DND-41 (cell line): Measurements from ENCODE around the gene ANO8.

Experiments used
- ATAC-seq: fragments of 200-7000 bp; cut with Tn5 transposase; 3 replicates; pipeline ENCODE4 v1.9.1; 2021; ENCODE audit warnings: low read depth; ENCODE audit not compliant: insufficient read depth
- DNase-seq: peaks from one replicate; pipeline ENCODE4 v3.0.0-alpha.2; 2020
- H2AFZ ChIP-seq: 2 replicates; pipeline ENCODE4 v1.6.0; 2012; ENCODE audit warnings: low read depth, low read length
- H3K27ac ChIP-seq: 2 replicates; pipeline ENCODE4 v1.5.1; 2012; ENCODE audit warnings: low read length, inconsistent platforms
- H3K27me3 ChIP-seq: fragments of 200-600 bp; sonication (generic); 2 replicates; pipeline ENCODE4 v1.6.0; 2012; ENCODE audit warnings: low read length, mild to moderate bottlenecking, inconsistent platforms; ENCODE audit not compliant: insufficient read depth, poor library complexity
- H3K36me3 ChIP-seq: 2 replicates; pipeline ENCODE4 v1.5.1; 2012; ENCODE audit warnings: low read length, inconsistent platforms; ENCODE audit not compliant: insufficient read depth
- H3K4me1 ChIP-seq: 2 replicates; pipeline ENCODE4 v1.5.1; 2012; ENCODE audit warnings: mild to moderate bottlenecking, low read length; ENCODE audit not compliant: insufficient read depth
- H3K4me2 ChIP-seq: 2 replicates; pipeline ENCODE4 v1.6.0; 2012; ENCODE audit warnings: mild to moderate bottlenecking, moderate library complexity, low read length, inconsistent platforms; ENCODE audit not compliant: insufficient read depth
- H3K4me3 ChIP-seq, 2 experiments: fragments of 200-600 bp in 1 of 2; shearing (Covaris generic) in 1 of 2; 2 replicates each; pipeline ENCODE4 v1.5.1; 2012 to 2016; ENCODE audit warnings: inconsistent platforms in 2 of 2, low read length in 2 of 2, mild to moderate bottlenecking in 2 of 2, low read depth in 1 of 2, moderate library complexity in 1 of 2
- H3K79me2 ChIP-seq: 2 replicates; pipeline ENCODE4 v1.6.0; 2012; ENCODE audit warnings: low read length, inconsistent platforms; ENCODE audit not compliant: insufficient read depth
- H3K9ac ChIP-seq: 2 replicates; pipeline ENCODE4 v1.6.0; 2012; ENCODE audit warnings: low read depth, mild to moderate bottlenecking, inconsistent platforms, low read length, moderate library complexity
- H3K9me3 ChIP-seq: 2 replicates; pipeline ENCODE4 v1.5.1; 2012; ENCODE audit warnings: low read length, moderate library complexity, mild to moderate bottlenecking, inconsistent platforms; ENCODE audit not compliant: insufficient read depth, severe bottlenecking
- H4K20me1 ChIP-seq: 2 replicates; pipeline ENCODE4 v1.6.0; 2012; ENCODE audit warnings: low read length; ENCODE audit not compliant: insufficient read depth
- EZH2 ChIP-seq: IDR thresholded peaks from 3 replicates; pipeline ENCODE4 v1.6.1; 2012; ENCODE audit warnings: borderline replicate concordance, low read depth, mild to moderate bottlenecking, moderate library complexity, low read length, inconsistent platforms; ENCODE audit not compliant: severe bottlenecking
- TF ChIP-seq, protein P1 (sequence below): IDR thresholded peaks from 2 replicates; pipeline ENCODE4 v1.5.1; 2012; ENCODE audit warnings: borderline replicate concordance, low read length, moderate library complexity, mild to moderate bottlenecking; ENCODE audit not compliant: poor library complexity, severe bottlenecking; ENCODE audit errors: extremely low read depth

Gene ANO8

DNA sequence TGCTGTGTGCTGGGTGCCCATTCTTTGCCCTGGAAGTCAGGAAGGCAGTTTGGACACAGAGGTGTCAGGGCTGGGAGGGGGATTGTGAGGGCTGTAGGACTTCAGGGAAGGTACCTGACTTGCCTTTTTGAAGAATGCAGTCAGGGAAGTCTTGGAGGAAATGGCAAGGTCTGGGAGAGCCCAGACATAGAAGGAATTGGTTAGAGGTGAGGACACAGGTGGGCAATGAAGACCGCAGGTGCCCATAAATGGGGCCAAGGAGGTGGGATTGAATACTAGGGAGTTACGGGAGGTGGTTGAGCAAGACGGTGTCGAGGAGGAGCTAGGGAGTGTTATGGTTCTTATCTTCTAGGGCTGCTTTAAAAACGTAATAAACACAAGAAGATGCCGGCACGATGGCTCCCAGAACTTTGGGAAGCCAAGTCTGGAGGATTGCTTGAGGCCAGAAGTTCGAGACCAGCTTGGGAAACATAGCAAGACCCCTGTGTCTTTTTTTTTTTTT is 26.7 kb downstream of the ANO8 start:
- TF ChIP-seq, protein P1, sequence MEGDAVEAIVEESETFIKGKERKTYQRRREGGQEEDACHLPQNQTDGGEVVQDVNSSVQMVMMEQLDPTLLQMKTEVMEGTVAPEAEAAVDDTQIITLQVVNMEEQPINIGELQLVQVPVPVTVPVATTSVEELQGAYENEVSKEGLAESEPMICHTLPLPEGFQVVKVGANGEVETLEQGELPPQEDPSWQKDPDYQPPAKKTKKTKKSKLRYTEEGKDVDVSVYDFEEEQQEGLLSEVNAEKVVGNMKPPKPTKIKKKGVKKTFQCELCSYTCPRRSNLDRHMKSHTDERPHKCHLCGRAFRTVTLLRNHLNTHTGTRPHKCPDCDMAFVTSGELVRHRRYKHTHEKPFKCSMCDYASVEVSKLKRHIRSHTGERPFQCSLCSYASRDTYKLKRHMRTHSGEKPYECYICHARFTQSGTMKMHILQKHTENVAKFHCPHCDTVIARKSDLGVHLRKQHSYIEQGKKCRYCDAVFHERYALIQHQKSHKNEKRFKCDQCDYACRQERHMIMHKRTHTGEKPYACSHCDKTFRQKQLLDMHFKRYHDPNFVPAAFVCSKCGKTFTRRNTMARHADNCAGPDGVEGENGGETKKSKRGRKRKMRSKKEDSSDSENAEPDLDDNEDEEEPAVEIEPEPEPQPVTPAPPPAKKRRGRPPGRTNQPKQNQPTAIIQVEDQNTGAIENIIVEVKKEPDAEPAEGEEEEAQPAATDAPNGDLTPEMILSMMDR = no peak
- TF ChIP-seq EZH2 = no peak
- Histone ChIP-seq H3K36me3 (peaks cover 23% of the 10 kb centered on the region), H3K79me2 (peaks cover 58% of the 10 kb centered on the region), H3K4me3 (no peak overlapping the region), H3K27me3 (no peaks in the 10 kb centered on the region), H3K27ac (peak overlapping the region; percentile 30; the same call in 1 of the 2 replicates), H3K4me2 (peak overlapping the region; percentile 78), H3K9ac (no peak overlapping the region), H2AFZ (no peak overlapping the region), H4K20me1 (peaks cover 30% of the 10 kb centered on the region), H3K9me3 (no peaks in the 10 kb centered on the region), H3K4me1 (peaks cover 63% of the 10 kb centered on the region)
- no peak for ATAC-seq
- DNase-seq = no peak

DNA sequence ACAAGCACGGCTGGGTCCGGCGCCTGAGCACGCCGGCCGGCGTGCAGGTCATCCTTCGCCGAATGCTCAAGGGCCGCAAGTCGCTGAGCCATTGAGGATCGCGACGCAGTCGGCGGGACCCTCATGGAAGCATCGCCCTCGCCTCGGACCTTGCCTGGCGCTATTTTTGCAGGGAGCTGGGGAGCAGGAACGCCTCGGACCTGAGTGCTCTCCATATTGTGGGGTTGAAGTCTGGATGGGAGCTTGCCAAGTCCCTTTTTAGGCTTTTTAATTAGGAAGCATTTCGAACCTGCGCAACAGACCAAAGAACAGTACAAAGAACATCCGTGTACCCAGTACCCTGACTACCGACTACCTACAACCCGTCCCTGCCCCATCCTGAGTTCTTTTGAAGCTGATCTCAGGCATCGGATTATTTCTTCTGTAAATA is 28.4 kb downstream of the ANO8 start:
- Histone ChIP-seq H3K36me3 (peaks cover 11% of the 10 kb centered on the region), H3K27me3 (no peaks in the 10 kb centered on the region), H3K9me3 (no peaks in the 10 kb centered on the region), H3K27ac (peak overlapping the region; percentile 87), H2AFZ (peak overlapping the region; percentile 84), H4K20me1 (peaks cover 14% of the 10 kb centered on the region), H3K79me2 (peaks cover 43% of the 10 kb centered on the region), H3K4me2 (peak overlapping the region; percentile 78), H3K4me3 (peak overlapping the region; percentile 60 to 70; a peak in 3 of 4 replicates), H3K9ac (peak overlapping the region; percentile 76), H3K4me1 (peaks cover 52% of the 10 kb centered on the region)
- no peak for ATAC-seq
- TF ChIP-seq, protein P1 = no peak
- no peak for TF ChIP-seq EZH2
- peak; percentile 26 for DNase-seq

DNA sequence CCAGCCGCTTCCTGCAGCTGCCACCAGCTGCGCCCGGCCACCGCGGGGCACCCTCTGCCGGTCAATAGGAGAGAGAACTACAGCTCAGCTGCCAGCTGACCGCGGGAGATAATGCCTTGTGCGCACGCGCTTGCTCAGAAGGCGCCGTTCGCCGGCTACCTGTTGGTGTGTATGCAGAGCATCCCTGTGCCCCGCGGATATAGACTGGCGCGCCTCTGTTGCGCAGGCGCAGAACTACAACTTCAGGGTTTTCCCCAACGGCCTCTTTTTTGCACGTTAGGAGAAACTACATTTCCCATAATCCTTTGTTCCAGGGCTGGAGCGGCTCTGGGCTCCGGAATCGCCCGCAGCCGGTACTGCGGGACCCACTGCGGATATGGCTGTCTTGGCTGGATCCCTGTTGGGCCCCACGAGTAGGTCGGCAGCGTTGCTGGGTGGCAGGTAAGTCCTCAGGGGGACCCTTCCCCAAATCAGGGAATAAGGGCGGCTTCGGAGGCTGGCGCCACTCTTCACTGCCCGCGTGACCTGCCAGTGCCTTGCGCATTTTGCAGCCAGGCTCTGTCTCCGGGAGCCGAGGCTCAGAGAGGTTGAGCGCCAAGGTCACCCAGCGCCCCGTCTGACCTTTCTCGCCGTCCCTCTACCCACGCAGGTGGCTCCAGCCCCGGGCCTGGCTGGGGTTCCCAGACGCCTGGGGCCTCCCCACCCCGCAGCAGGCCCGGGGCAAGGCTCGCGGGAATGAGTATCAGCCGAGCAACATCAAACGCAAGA is 29.0 kb downstream of the ANO8 start, which contains the start of gene MRPL34:
TSS of gene MRPL34 (plus strand) at position 356 of the 768 bp plus-strand sequence. CDS start at position 377, 21 bp downstream.
- peaks cover 10% of the 10 kb centered on the region for H4K20me1 ChIP-seq
- ATAC-seq (peak; percentile 66), DNase-seq (peak; percentile 96)
- TF ChIP-seq, protein P1 = peak; percentile 79
- TF ChIP-seq EZH2 = no peak
- peak within 1 kb of the TSS; percentile 60 to 70; a peak in 3 of 4 replicates for H3K4me3 ChIP-seq
- H3K4me2 ChIP-seq = peak within 1 kb of the TSS; percentile 78
- no peaks in the 10 kb centered on the region for H3K9me3 ChIP-seq
- peaks cover 46% of the 10 kb centered on the region for H3K4me1 ChIP-seq
- H3K9ac ChIP-seq = peak within 1 kb of the TSS; percentile 76
- peak within 1 kb of the TSS; percentile 87 for H3K27ac ChIP-seq
- H3K27me3 ChIP-seq = no peaks in the 10 kb centered on the region
- H2AFZ ChIP-seq = peak within 1 kb of the TSS; percentile 84
- H3K79me2 ChIP-seq = peaks cover 37% of the 10 kb centered on the region
- peaks cover 9% of the 10 kb centered on the region for H3K36me3 ChIP-seq
